H1 (cell line): ENCODE results near the gene MIPOL1. TPM values are rescaled to one million over a fixed set of nuclear protein-coding genes. Genes with fewer than 3 reads are reported as not detected.

Experiments
- CTCF ChIA-PET: fragments of 300-600 bp; sonication (Branson Sonifier 250); formaldehyde crosslinking; loops from one replicate; lab custom pipeline; 2021; ENCODE audit not compliant: partially characterized antibody; lab: Charles Lee
- POLR2A ChIA-PET: fragments of 300-600 bp; sonication (Branson Sonifier 250); formaldehyde crosslinking; loops from one replicate; lab custom pipeline; 2021; ENCODE audit warnings: inconsistent platforms; ENCODE audit not compliant: partially characterized antibody; lab: Charles Lee
- DNase-seq, 2 experiments: peaks; one replicate each; pipeline versions ENCODE4 v3.0.0 to v3.0.0-alpha.2; 2010 to 2022; ENCODE audit warnings: low spot score in 2 of 2, low read depth in 1 of 2, mixed read lengths in 1 of 2
- FAIRE-seq: peaks from 2 replicates; lab custom pipeline; 2011; peaks lifted over from hg19 to GRCh38; lab: Jason Lieb, UNC
- H2AFZ ChIP-seq: 2 replicates; pipeline ENCODE4 v1.8.1; 2012; ENCODE audit warnings: low read length, inconsistent platforms
- H2AK5ac ChIP-seq: 2 replicates; pipeline ENCODE4 v1.6.1; 2013; ENCODE audit warnings: low read depth, low read length
- H2BK120ac ChIP-seq: replicated peaks from 2 replicates; pipeline ENCODE3; 2013; ENCODE audit warnings: low read depth, low read length, inconsistent platforms
- H2BK12ac ChIP-seq: 2 replicates; pipeline ENCODE4 v1.6.1; 2013; ENCODE audit warnings: low read depth, low read length
- H2BK15ac ChIP-seq: 2 replicates; pipeline ENCODE4 v1.6.1; 2013; ENCODE audit warnings: low read length
- H2BK20ac ChIP-seq: 2 replicates; pipeline ENCODE4 v1.6.1; 2013; ENCODE audit warnings: low read length
- H2BK5ac ChIP-seq: 2 replicates; pipeline ENCODE4 v1.6.1; 2013; ENCODE audit warnings: low read depth, low read length
- H3K14ac ChIP-seq: 2 replicates; pipeline ENCODE4 v1.6.1; 2013; ENCODE audit warnings: inconsistent platforms; ENCODE audit not compliant: insufficient read length
- H3K18ac ChIP-seq: 2 replicates; pipeline ENCODE4 v1.6.1; 2013; ENCODE audit warnings: low read length; ENCODE audit errors: extremely low read depth
- H3K23ac ChIP-seq: 2 replicates; pipeline ENCODE4 v1.6.1; 2013; ENCODE audit warnings: inconsistent platforms; ENCODE audit not compliant: insufficient read length
- H3K23me2 ChIP-seq: 2 replicates; pipeline ENCODE4 v1.6.1; 2013; ENCODE audit warnings: low read depth, low read length
- H3K27ac ChIP-seq: 2 replicates; pipeline ENCODE4 v1.6.1; 2011; ENCODE audit warnings: low read depth, low read length, inconsistent platforms
- H3K27me3 ChIP-seq, 4 experiments: replicated peaks in 1 of 4; 1 replicate in 1 of 4; 2 replicates in 3 of 4; pipeline versions ENCODE4 v1.6.1 to v1.8.1; 2011 to 2013; ENCODE audit warnings: low read length in 3 of 4, mild to moderate bottlenecking in 3 of 4, inconsistent platforms in 2 of 4, mixed read lengths in 2 of 4, moderate library complexity in 1 of 4; ENCODE audit not compliant: control insufficient read depth in 3 of 4, insufficient read depth in 3 of 4; ENCODE audit errors: extremely low read depth in 1 of 4
- H3K36me3 ChIP-seq, 4 experiments: 2 replicates each; pipeline versions ENCODE4 v1.6.1 to v1.8.1; 2011 to 2013; ENCODE audit warnings: mild to moderate bottlenecking in 4 of 4, low read length in 3 of 4, moderate library complexity in 2 of 4, control low read depth in 1 of 4, inconsistent platforms in 1 of 4; ENCODE audit not compliant: insufficient read depth in 4 of 4, control insufficient read depth in 2 of 4
- H3K4ac ChIP-seq: replicated peaks from 2 replicates; pipeline ENCODE3; 2013; ENCODE audit warnings: low read length, low read depth, mixed read lengths, inconsistent platforms; ENCODE audit not compliant: insufficient read length
- H3K4me1 ChIP-seq, 4 experiments: replicated peaks in 1 of 4; 1 replicate in 1 of 4; 2 replicates in 3 of 4; pipeline versions ENCODE4 v1.6.1 to v1.8.1; 2011 to 2013; ENCODE audit warnings: low read length in 3 of 4, inconsistent platforms in 2 of 4, mixed read lengths in 1 of 4; ENCODE audit not compliant: insufficient read depth in 4 of 4, control insufficient read depth in 3 of 4
- H3K4me2 ChIP-seq, 2 experiments: 2 replicates each; pipeline versions ENCODE4 v1.6.1 to v1.8.1; 2011 to 2013; ENCODE audit warnings: low read depth in 2 of 2, low read length in 2 of 2, control low read depth in 1 of 2, inconsistent platforms in 1 of 2, mild to moderate bottlenecking in 1 of 2; ENCODE audit not compliant: insufficient read depth in 1 of 2
- H3K4me3 ChIP-seq, 4 experiments: fragments of 200-600, 300-600 bp in 1 of 4; sonication (generic), shearing (Covaris generic), sonication (Bioruptor Twin) in 1 of 4; 2 replicates each; pipeline versions ENCODE4 v1.5.1 to v1.8.1; 2011 to 2016; ENCODE audit warnings: low read length in 4 of 4, low read depth in 3 of 4, control low read depth in 2 of 4, inconsistent platforms in 2 of 4, mild to moderate bottlenecking in 2 of 4, mixed read lengths in 1 of 4, moderate library complexity in 1 of 4; ENCODE audit not compliant: insufficient read depth in 2 of 4; ENCODE audit errors: extremely low read depth in 1 of 4
- H3K56ac ChIP-seq: replicated peaks from 2 replicates; pipeline ENCODE3; 2013; ENCODE audit warnings: low read depth, mild to moderate bottlenecking, mixed read lengths, low read length, inconsistent platforms; ENCODE audit not compliant: insufficient read length
- H3K79me1 ChIP-seq: 2 replicates; pipeline ENCODE4 v1.6.1; 2013; ENCODE audit warnings: low read depth, low read length, control low read depth
- H3K79me2 ChIP-seq, 2 experiments: 2 replicates each; pipeline versions ENCODE4 v1.6.1 to v1.8.1; 2012 to 2013; ENCODE audit warnings: low read length in 2 of 2, mild to moderate bottlenecking in 2 of 2, inconsistent platforms in 1 of 2; ENCODE audit not compliant: insufficient read depth in 2 of 2, control insufficient read depth in 1 of 2
- H3K9ac ChIP-seq, 4 experiments: replicated peaks in 1 of 4; 1 replicate in 1 of 4; 2 replicates in 3 of 4; pipeline versions ENCODE4 v1.6.1 to v1.8.1; 2011 to 2013; ENCODE audit warnings: low read depth in 3 of 4, low read length in 3 of 4, control low read depth in 2 of 4, mild to moderate bottlenecking in 2 of 4, moderate library complexity in 2 of 4, inconsistent platforms in 1 of 4; ENCODE audit errors: extremely low read depth in 1 of 4
- H3K9me3 ChIP-seq, 2 experiments: 2 replicates each; pipeline versions ENCODE4 v1.6.1 to v1.8.1; 2012 to 2013; ENCODE audit warnings: mild to moderate bottlenecking in 2 of 2, moderate library complexity in 2 of 2, control low read depth in 1 of 2, inconsistent platforms in 1 of 2, low read depth in 1 of 2, low read length in 1 of 2, mixed read lengths in 1 of 2; ENCODE audit not compliant: insufficient read depth in 2 of 2
- H4K20me1 ChIP-seq, 2 experiments: replicated peaks in 1 of 2; 2 replicates each; pipeline versions ENCODE3 to v1.8.1; 2011 to 2013; ENCODE audit warnings: inconsistent platforms in 2 of 2, low read length in 2 of 2, mild to moderate bottlenecking in 1 of 2; ENCODE audit not compliant: insufficient read depth in 2 of 2, control insufficient read depth in 1 of 2
- H4K5ac ChIP-seq: 2 replicates; pipeline ENCODE4 v1.6.1; 2013; ENCODE audit warnings: low read length, low read depth, mixed read lengths, inconsistent platforms; ENCODE audit not compliant: insufficient read length
- H4K8ac ChIP-seq: 2 replicates; pipeline ENCODE4 v1.8.0; 2013; ENCODE audit warnings: mild to moderate bottlenecking, moderate library complexity, low read length, inconsistent platforms; ENCODE audit not compliant: insufficient read depth; ENCODE audit errors: extremely low read depth
- H4K91ac ChIP-seq: replicated peaks from 2 replicates; pipeline ENCODE3; 2013; ENCODE audit warnings: low read length, mixed read lengths, inconsistent platforms; ENCODE audit not compliant: insufficient read length
- BCL11A ChIP-seq, 2 experiments: IDR thresholded peaks; one replicate each; pipeline ENCODE4 v1.6.1; 2011; ENCODE audit warnings: low read depth in 2 of 2, low read length in 2 of 2, mild to moderate bottlenecking in 2 of 2
- BRCA1 ChIP-seq: IDR thresholded peaks from 2 replicates; pipeline ENCODE4 v1.6.1; 2012; ENCODE audit warnings: low read depth, low read length, improper control_type of control experiment
- CBX8 ChIP-seq: fragments of 300-800, 300-1000 bp; sonication (generic); IDR thresholded peaks from 2 replicates; pipeline ENCODE4 v1.7.1; 2016; ENCODE audit warnings: low read depth, low read length, borderline replicate concordance
- CREB1 ChIP-seq: IDR thresholded peaks from 2 replicates; pipeline ENCODE4 v1.6.1; 2012; ENCODE audit warnings: inconsistent platforms
- GABPA ChIP-seq: IDR thresholded peaks from 2 replicates; pipeline ENCODE4 v1.6.1; 2011; ENCODE audit warnings: mild to moderate bottlenecking, low read length, moderate library complexity, borderline replicate concordance; ENCODE audit not compliant: insufficient read depth
- KDM5A ChIP-seq: fragments of 200-600 bp; IDR thresholded peaks from 2 replicates; pipeline ENCODE4 v1.7.1; 2012; ENCODE audit warnings: mild to moderate bottlenecking, low read length, inconsistent platforms, mixed read lengths
- MAFK ChIP-seq: IDR thresholded peaks from 2 replicates; pipeline ENCODE4 v1.6.1; 2012; ENCODE audit warnings: low read depth, mild to moderate bottlenecking, improper control_type of control experiment, low read length
- MAX ChIP-seq: IDR thresholded peaks from 2 replicates; pipeline ENCODE4 v1.6.1; 2012; ENCODE audit warnings: inconsistent platforms
- RXRA ChIP-seq: IDR thresholded peaks from 2 replicates; pipeline ENCODE4 v1.6.1; 2011; ENCODE audit warnings: low read depth, mild to moderate bottlenecking, low read length, moderate library complexity; ENCODE audit not compliant: insufficient read depth
- SAP30 ChIP-seq: fragments of 300-600 bp; sonication (generic); IDR thresholded peaks from 2 replicates; pipeline ENCODE4 v1.7.1; 2012; ENCODE audit warnings: low read length, moderate library complexity, mild to moderate bottlenecking, inconsistent platforms; ENCODE audit not compliant: insufficient read depth, insufficient replicate concordance
- SIX5 ChIP-seq: IDR thresholded peaks from 2 replicates; pipeline ENCODE4 v1.6.1; 2011; ENCODE audit warnings: mild to moderate bottlenecking, low read depth, low read length
- SP2 ChIP-seq: IDR thresholded peaks from 2 replicates; pipeline ENCODE4 v1.6.1; 2012; ENCODE audit warnings: mild to moderate bottlenecking, low read length, inconsistent platforms
- polyA plus RNA-seq, 7 experiments: library from polyadenylated mRNA; depleted of rRNA in 3 of 7; stranded (reverse) in 5 of 7; unstranded in 2 of 7; fragments of >200 nt in 5 of 7; fragments of 200-250 nt in 2 of 7; gene quantifications; 1 replicate in 5 of 7; 2 replicates in 1 of 7; 4 replicates in 1 of 7; pipeline versions ENCODE4 v1.2.1 to v1.2.3, GENCODE V29; 2011 to 2013; ENCODE audit warnings: missing spikeins in 2 of 7, mixed read lengths in 2 of 7
- total RNA-seq: library from RNA; stranded (reverse); fragmentation: NEBNext Ultra II Directional; extraction: Animal tissue kit (Norgen Biotek cat#: 25700); gene quantifications from 2 replicates; pipeline ENCODE4 v1.2.1, GENCODE V29; 2021
- TF ChIP-seq, protein P1 (sequence below), 3 experiments: IDR thresholded peaks; 1 replicate in 2 of 3; 2 replicates in 1 of 3; pipeline versions ENCODE4 v1.5.1 to v1.6.1; 2011; ENCODE audit warnings: low read length in 3 of 3, mild to moderate bottlenecking in 3 of 3, inconsistent platforms in 2 of 3, low read depth in 1 of 3, moderate library complexity in 1 of 3; ENCODE audit not compliant: insufficient read depth in 1 of 3; ENCODE audit errors: control extremely low read depth in 1 of 3

MIPOL1 gene
- total and polyA plus RNA-seq, 2 of the 8 experiments (the other 6 are each of a cell fraction or from before 2014, with no cell fraction given), result 2.8 to 23.9 TPM

DNA sequence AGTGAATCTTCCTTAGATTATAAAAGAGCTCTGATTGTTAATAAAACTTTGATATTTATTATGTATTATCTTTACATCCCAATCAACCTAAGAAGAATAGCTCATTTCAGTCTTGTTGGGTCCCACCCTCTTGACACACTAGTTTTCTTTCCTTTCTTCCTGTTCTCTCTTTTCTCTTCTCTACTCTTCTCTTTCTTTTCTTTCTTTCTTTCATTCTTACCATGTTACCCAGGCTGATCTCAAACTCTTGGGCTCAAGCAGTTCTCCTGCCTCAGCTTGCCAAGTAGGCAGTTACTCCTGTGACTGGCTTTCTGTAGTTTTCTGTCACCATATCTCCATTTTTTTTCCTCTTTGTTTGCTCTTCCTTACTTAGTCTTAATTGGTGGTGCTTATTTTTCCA, 177.8 kb downstream of the MIPOL1 start:
- Histone ChIP-seq H3K79me2 (no peaks in the 10 kb centered on the region), H3K56ac (no peak overlapping the region), H3K27me3 (no peaks in the 10 kb centered on the region), H3K18ac (no peak overlapping the region), H3K9me3 (no peaks in the 10 kb centered on the region), H3K27ac (no peak overlapping the region), H2BK120ac (no peak overlapping the region), H3K4ac (no peak overlapping the region), H2AK5ac (no peak overlapping the region), H2AFZ (no peak overlapping the region), H3K36me3 (no peaks in the 10 kb centered on the region), H4K5ac (no peak overlapping the region), H2BK20ac (no peak overlapping the region), H2BK5ac (no peak overlapping the region), H3K14ac (peak overlapping the region; percentile 77), H3K79me1 (no peaks in the 10 kb centered on the region), H3K23ac (no peak overlapping the region), H4K20me1 (peaks cover 0 to 1% of the 10 kb centered on the region in 2 experiments), H3K9ac (no peak overlapping the region), H3K23me2 (no peaks in the 10 kb centered on the region), H3K4me2 (no peak overlapping the region), H3K4me1 (no peaks in the 10 kb centered on the region), H2BK15ac (no peak overlapping the region), H2BK12ac (no peak overlapping the region), H4K91ac (no peak overlapping the region), H3K4me3 (no peak overlapping the region), H4K8ac (no peak overlapping the region)
- CTCF ChIA-PET, result interaction anchor here (0.8 kb wide), 1 partner anchor 189 kb away, joined by 3 read pairs; no protein-coding TSS in a partner anchor
- no peak for FAIRE-seq
- POLR2A ChIA-PET, result no interaction called here
- DNase-seq, result no peak
- TF ChIP-seq RXRA, result no peak
- TF ChIP-seq, protein P1, sequence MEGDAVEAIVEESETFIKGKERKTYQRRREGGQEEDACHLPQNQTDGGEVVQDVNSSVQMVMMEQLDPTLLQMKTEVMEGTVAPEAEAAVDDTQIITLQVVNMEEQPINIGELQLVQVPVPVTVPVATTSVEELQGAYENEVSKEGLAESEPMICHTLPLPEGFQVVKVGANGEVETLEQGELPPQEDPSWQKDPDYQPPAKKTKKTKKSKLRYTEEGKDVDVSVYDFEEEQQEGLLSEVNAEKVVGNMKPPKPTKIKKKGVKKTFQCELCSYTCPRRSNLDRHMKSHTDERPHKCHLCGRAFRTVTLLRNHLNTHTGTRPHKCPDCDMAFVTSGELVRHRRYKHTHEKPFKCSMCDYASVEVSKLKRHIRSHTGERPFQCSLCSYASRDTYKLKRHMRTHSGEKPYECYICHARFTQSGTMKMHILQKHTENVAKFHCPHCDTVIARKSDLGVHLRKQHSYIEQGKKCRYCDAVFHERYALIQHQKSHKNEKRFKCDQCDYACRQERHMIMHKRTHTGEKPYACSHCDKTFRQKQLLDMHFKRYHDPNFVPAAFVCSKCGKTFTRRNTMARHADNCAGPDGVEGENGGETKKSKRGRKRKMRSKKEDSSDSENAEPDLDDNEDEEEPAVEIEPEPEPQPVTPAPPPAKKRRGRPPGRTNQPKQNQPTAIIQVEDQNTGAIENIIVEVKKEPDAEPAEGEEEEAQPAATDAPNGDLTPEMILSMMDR (IDR thresholded peaks at IDR 0.05; ENCODE audit: control extremely low read depth in 1 of 3, insufficient read depth in 1 of 3, low read depth in 1 of 3, low read length in 3 of 3), result no peak
- TF ChIP-seq GABPA, result no peak
- TF ChIP-seq BCL11A (IDR thresholded peaks at IDR 0.05; ENCODE audit: low read depth in 2 of 2, low read length in 2 of 2), result no peak
- TF ChIP-seq MAFK, result no peak
- no peak for TF ChIP-seq MAX
- TF ChIP-seq SIX5, result no peak
- no peak for TF ChIP-seq SP2
- TF ChIP-seq BRCA1, result no peak
- no peak for TF ChIP-seq SAP30
- no peak for TF ChIP-seq CBX8
- TF ChIP-seq CREB1, result no peak
- no peak for TF ChIP-seq KDM5A
